OCI-LY7 (cell line): Measurements from ENCODE around the gene YBX3.

Experiments used
- CTCF ChIP-seq: fragments of 200-600 bp; sonication (generic); conservative IDR thresholded peaks from 2 replicates; pipeline ENCODE4 v1.5.1; 2014; ENCODE audit warnings: mild to moderate bottlenecking, antibody characterized with exemption, low read length, moderate library complexity, mixed read lengths
- EZH2phosphoT487 ChIP-seq: fragments of 200-600 bp; sonication (generic); IDR thresholded peaks from 2 replicates; pipeline ENCODE4 v1.6.1; 2018; ENCODE audit warnings: low read depth, borderline replicate concordance, mild to moderate bottlenecking, mixed run types, antibody characterized with exemption, low read length, moderate library complexity, mixed read lengths

- no peak for TF ChIP-seq CTCF
- TF ChIP-seq EZH2phosphoT487: no peak
These were observed 33.1 kb upstream of the YBX3 start for GRCh38 chr12:10756194-10756593.
